HepG2 (cell line): ENCODE results near the gene IKZF4. TPM values are rescaled to one million over a fixed set of nuclear protein-coding genes. Genes with fewer than 3 reads are reported as not detected.
A peak's percentile ranks its signal among the peaks of the same experiment; 100 is the strongest.

ENCODE experiments used
- AFF4 ChIP-seq: sonication (generic); formaldehyde crosslinking; IDR thresholded peaks from 2 replicates; pipeline ENCODE4 v1.4.0; 2020; ENCODE audit warnings: missing genetic modification reagents
- FOXP1 ChIP-seq, 2 experiments: fragments of 450-650 bp in 1 of 2; IDR thresholded peaks; 2 replicates each; pipeline ENCODE4 v1.6.1; 2017 to 2018; ENCODE audit warnings: antibody characterized with exemption in 1 of 2
- HOXA5 ChIP-seq: sonication (generic); formaldehyde crosslinking; IDR thresholded peaks from 2 replicates; pipeline ENCODE4 v1.4.0; 2020; ENCODE audit warnings: missing genetic modification reagents
- MEIS1 ChIP-seq: sonication (generic); formaldehyde crosslinking; IDR thresholded peaks from 2 replicates; pipeline ENCODE4 v1.9.0; 2021; ENCODE audit warnings: mild to moderate bottlenecking, missing genetic modification reagents, moderate library complexity, borderline replicate concordance
- MTF1 ChIP-seq: sonication (generic); formaldehyde crosslinking; IDR thresholded peaks from 2 replicates; pipeline ENCODE4 v1.5.0; 2020; ENCODE audit warnings: missing genetic modification reagents
- NR2C2 ChIP-seq: sonication (generic); formaldehyde crosslinking; IDR thresholded peaks from 2 replicates; pipeline ENCODE4 v1.4.0; 2020; ENCODE audit warnings: missing genetic modification reagents, mild to moderate bottlenecking, moderate library complexity, borderline replicate concordance
- NR2F6 ChIP-seq, 2 experiments: IDR thresholded peaks; 2 replicates each; pipeline ENCODE4 v1.6.1; 2016; ENCODE audit warnings: antibody characterized with exemption in 1 of 2, mild to moderate bottlenecking in 1 of 2
- PAXIP1 ChIP-seq: sonication (generic); formaldehyde crosslinking; conservative IDR thresholded peaks from 2 replicates; pipeline ENCODE4 v1.4.0; 2020; ENCODE audit warnings: mild to moderate bottlenecking, missing genetic modification reagents, moderate library complexity
- RARA ChIP-seq: IDR thresholded peaks from 2 replicates; pipeline ENCODE4 v1.6.1; 2016; ENCODE audit warnings: missing genetic modification reagents, missing compliant biosample characterization
- SIX1 ChIP-seq: sonication (generic); formaldehyde crosslinking; IDR thresholded peaks from 2 replicates; pipeline ENCODE4 v1.4.0; 2020; ENCODE audit warnings: missing genetic modification reagents, borderline replicate concordance
- SIX4 ChIP-seq: sonication (generic); formaldehyde crosslinking; IDR thresholded peaks from 2 replicates; pipeline ENCODE4 v1.4.0; 2020; ENCODE audit warnings: missing genetic modification reagents
- SMAD1 ChIP-seq: sonication (generic); formaldehyde crosslinking; IDR thresholded peaks from 2 replicates; pipeline ENCODE4 v1.4.0; 2020; ENCODE audit warnings: missing genetic modification reagents, low read depth, mild to moderate bottlenecking, borderline replicate concordance
- SP1 ChIP-seq, 2 experiments: fragments of 450-650 bp in 1 of 2; sonication (generic) in 1 of 2; formaldehyde crosslinking in 1 of 2; IDR thresholded peaks; 2 replicates each; pipeline versions ENCODE4 v1.4.0 to v1.6.1; 2016 to 2020; ENCODE audit warnings: missing genetic modification reagents in 1 of 2
- SRSF9 ChIP-seq: fragments of 200-400 bp; formaldehyde crosslinking; IDR thresholded peaks from 2 replicates; pipeline ENCODE4 v1.6.1; 2018; ENCODE audit warnings: borderline replicate concordance, mild to moderate bottlenecking, low read depth, low read length; ENCODE audit not compliant: insufficient read depth, poor library complexity, severe bottlenecking
- TARDBP ChIP-seq: sonication (generic); formaldehyde crosslinking; IDR thresholded peaks from 2 replicates; pipeline ENCODE4 v1.8.0; 2022; ENCODE audit warnings: mild to moderate bottlenecking, missing genetic modification reagents
- TERF1 ChIP-seq: sonication (generic); formaldehyde crosslinking; IDR thresholded peaks from 2 replicates; pipeline ENCODE4 v1.8.0; 2022; ENCODE audit warnings: mild to moderate bottlenecking, missing genetic modification reagents, moderate library complexity
- ZFP82 ChIP-seq: sonication (generic); formaldehyde crosslinking; IDR thresholded peaks from 2 replicates; pipeline ENCODE4 v1.5.1; 2020; ENCODE audit warnings: mild to moderate bottlenecking, missing genetic modification reagents, borderline replicate concordance
- ZNF260 ChIP-seq: sonication (generic); formaldehyde crosslinking; IDR thresholded peaks from 2 replicates; pipeline ENCODE4 v1.4.0; 2020; ENCODE audit warnings: missing genetic modification reagents, low read depth, mild to moderate bottlenecking, borderline replicate concordance
- ZNF33B ChIP-seq: sonication (generic); formaldehyde crosslinking; IDR thresholded peaks from 2 replicates; pipeline ENCODE4 v1.5.1; 2020; ENCODE audit warnings: mild to moderate bottlenecking, missing genetic modification reagents
- polyA plus RNA-seq, 8 experiments: library from polyadenylated mRNA; depleted of rRNA in 3 of 8; stranded (reverse) in 7 of 8; unstranded in 1 of 8; fragments of >200 nt; fragmentation: Illumina TruSeq in 4 of 8; extraction: Trizol in 4 of 8; gene quantifications; 2 replicates each; pipeline versions ENCODE4 v1.2.1 to v1.2.3, GENCODE V29; 2011 to 2016; ENCODE audit warnings: low read depth in 4 of 8, missing spikeins in 1 of 8, mixed read lengths in 1 of 8; ENCODE audit not compliant: insufficient read depth in 1 of 8
- total RNA-seq, 5 experiments: library from RNA; depleted of rRNA; stranded (reverse); fragments of >200 nt; fragmentation: Illumina TruSeq; extraction: Trizol; gene quantifications; 2 replicates each; pipeline ENCODE4 v1.2.3, GENCODE V29; 2016; ENCODE audit warnings: low read depth in 1 of 5
- TF ChIP-seq, protein P1 (sequence below): sonication (generic); formaldehyde crosslinking; IDR thresholded peaks from 2 replicates; pipeline ENCODE4 v1.4.0; 2020; ENCODE audit warnings: missing genetic modification reagents

The IKZF4 gene
- total and polyA plus RNA-seq, 2 of the 13 experiments (the other 11 are each of a cell fraction or from before 2014, with no cell fraction given) = 0.58 to 2.2 TPM

DNA sequence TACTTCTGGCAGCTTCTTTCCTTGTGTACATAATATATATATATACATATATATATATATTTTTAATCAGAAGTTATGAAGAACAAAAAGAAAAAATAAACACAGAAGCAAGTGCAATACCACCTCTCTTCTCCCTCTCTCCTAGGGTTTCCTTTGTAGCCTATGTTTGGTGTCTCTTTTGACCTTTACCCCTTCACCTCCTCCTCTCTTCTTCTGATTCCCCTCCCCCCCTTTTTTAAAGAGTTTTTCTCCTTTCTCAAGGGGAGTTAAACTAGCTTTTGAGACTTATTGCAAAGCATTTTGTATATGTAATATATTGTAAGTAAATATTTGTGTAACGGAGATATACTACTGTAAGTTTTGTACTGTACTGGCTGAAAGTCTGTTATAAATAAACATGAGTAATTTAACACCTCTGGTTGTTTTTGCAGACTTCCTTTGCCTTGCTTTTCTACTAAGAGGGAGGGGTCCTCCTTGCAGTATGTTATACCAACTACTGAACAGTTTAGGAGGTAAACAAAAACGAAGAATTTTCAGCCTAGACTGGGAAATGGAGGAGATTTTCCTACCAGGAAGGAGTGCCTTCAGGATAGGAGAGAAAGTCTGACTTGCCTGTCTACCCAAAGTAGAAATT, 17.3 kb downstream of the IKZF4 start (continued):
- TF ChIP-seq ZNF33B (CRISPR knock-in tag) (no peak), ZFP82 (CRISPR knock-in tag) (no peak), SMAD1 (CRISPR knock-in tag) (no peak), NR2C2 (CRISPR knock-in tag) (peak; percentile 70), SIX4 (CRISPR knock-in tag) (no peak), NR2F6 (IDR thresholded peaks at IDR 0.05) (peak; percentile 73), NR2F6 (CRISPR knock-in tag; IDR thresholded peaks at IDR 0.05) (peak; percentile 56; the same call in 1 of the 2 replicates), MEIS1 (CRISPR knock-in tag) (no peak), HOXA5 (CRISPR knock-in tag) (no peak), ZNF260 (CRISPR knock-in tag) (no peak), TARDBP (no peak), FOXP1 (IDR thresholded peaks at IDR 0.05) (no peak), FOXP1 (CRISPR knock-in tag; IDR thresholded peaks at IDR 0.05) (no peak), SRSF9 (no peak), SP1 (IDR thresholded peaks at IDR 0.05) (no peak), SP1 (CRISPR knock-in tag; IDR thresholded peaks at IDR 0.05) (no peak), RARA (CRISPR knock-in tag) (0 out of 2 replicates have a peak, but pooled peaks have one; percentile 5), AFF4 (CRISPR knock-in tag) (no peak), SIX1 (CRISPR knock-in tag) (no peak), PAXIP1 (CRISPR knock-in tag) (peak; percentile 48), TERF1 (CRISPR knock-in tag) (no peak), MTF1 (no peak)
- TF ChIP-seq, protein P1, sequence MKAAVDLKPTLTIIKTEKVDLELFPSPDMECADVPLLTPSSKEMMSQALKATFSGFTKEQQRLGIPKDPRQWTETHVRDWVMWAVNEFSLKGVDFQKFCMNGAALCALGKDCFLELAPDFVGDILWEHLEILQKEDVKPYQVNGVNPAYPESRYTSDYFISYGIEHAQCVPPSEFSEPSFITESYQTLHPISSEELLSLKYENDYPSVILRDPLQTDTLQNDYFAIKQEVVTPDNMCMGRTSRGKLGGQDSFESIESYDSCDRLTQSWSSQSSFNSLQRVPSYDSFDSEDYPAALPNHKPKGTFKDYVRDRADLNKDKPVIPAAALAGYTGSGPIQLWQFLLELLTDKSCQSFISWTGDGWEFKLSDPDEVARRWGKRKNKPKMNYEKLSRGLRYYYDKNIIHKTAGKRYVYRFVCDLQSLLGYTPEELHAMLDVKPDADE (CRISPR knock-in tag) = no peak
